Measurements from ENCODE around the gene PLXNC1.

PLXNC1 gene

DNA sequence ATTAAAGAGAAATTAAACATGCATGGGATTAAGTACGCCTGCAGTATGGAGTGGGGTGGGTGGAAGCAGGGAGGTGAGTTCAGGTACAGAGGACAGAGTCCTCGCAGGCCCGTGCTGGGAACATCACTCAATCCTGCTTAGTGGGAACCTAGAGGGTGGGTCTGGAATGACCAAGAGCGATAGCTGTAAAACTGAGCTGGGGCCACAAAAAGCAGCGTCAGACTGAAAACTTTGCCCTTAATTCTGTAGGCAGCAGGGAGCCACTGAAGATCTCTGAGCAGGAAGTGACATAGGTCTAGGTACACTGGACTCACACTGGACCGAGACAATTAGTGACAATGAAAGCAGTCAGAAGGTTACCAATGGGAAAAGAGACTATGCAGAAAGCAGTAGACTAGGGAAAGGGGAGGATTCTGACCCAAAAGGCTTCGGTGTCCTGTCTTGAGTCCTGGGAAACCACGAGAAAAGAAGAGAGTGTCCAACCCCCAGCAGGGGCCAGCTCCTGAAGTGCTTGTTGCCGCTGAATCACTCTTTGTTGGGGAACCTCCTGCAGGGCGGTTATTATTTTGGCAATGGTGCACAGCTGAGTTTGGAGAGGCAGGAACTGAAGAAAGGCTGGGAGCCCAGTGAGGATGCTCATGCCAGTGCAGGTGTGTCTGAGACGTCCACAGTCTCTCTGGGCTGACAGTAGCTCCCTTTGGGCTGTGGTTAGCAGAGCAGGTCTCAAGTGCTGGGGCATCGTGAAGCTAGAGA is 97.4 kb downstream of the PLXNC1 start:
- DNase-seq, result no peak

DNA sequence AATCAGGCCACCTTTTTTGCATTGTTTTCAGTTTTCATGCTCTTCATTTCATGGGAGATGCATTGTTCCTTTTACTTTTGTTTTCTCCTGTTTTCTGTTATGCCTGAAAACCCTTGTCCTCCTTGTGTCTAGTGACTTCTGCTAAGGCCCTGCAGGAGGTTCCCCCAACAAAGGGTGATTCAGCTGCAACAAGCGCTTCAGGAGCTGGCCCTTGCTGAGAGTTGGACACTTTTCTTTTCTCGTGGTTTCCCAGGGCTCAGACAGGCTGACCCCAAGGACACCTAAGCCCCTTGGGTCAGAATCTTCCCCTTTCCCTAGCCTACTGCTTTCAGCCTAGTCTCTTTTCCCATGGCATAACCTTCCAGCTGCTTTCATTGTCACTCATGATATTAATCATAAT is 98.9 kb downstream of the PLXNC1 start:
- DNase-seq, result no peak

DNA sequence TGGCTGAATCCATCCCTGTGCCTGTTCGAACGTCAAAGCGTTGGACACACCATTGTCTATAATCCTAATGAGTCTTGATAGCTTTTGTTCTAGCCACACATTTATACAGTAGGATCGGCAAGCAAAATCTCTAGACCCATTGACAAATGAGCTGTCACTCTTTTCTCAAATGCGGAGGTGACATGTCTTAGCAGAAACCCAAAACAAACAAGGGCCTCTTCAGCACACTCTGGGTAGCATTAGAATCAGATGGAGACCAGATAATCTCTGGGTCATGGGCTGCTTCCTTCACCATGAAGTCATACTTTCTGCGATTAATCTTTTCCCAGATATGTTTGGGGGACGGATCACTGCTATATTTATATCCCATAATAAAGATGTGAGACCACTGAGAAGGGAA is 100.2 kb downstream of the PLXNC1 start:
- no peak for DNase-seq

DNA sequence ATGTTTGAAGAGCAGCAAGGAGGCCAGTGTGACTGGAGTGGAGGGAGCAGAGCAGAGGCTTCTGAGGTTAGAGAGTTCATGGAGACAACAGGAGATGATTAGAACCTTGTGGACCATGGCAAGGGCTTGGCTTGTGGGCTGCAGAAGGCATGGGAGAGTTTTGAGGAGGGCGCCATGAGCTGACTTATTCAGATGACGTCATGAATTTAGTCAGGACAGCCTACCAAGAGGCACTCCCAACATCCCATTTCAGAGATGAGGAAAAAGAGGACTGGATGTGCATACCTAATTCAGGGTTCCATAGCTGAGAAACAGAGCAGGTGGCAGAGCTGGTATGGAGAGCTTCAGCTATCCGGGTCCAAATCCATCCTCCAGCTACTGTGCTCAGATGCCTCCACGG is 101.8 kb downstream of the PLXNC1 start:
- no peak for DNase-seq

DNA sequence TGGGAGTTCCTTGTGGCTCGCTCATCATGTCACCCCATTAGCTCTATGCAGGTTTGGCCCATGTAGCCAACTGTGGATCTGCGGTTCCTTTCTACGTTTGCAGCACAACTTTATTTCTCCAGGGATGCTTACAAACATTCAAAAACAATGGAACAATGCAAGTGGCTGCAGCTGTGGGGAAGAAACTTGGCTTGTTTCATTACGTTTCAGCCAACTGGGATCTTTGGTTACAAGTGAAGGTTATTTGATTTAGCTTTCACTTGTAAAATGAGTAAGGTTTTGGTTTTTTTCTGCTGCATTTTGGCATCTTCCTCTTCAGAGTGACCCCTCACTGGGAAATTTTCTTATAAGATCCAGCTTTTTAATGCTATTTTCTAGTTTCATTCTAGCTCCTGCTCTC is 105.9 kb downstream of the PLXNC1 start:
- DNase-seq, result no peak

DNA sequence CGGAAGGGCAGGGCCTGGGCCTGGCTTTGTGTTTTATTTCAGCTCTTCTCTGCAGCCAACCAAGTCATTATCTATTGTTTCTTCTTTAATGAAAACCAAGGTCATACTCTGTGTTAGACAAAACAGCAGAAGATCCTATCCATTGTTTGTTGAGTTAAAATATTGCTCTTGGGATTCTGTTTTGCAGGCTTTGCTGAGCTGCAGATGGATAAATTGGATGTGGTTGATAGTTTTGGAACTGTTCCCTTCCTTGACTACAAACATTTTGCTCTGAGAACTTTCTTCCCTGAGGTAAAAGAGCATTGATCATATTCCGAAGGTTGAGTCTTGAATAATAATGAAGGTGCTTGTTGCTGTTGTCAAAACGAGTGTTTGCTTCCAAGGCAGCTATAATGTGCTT is 106.6 kb downstream of the PLXNC1 start:
- no peak for DNase-seq

DNA sequence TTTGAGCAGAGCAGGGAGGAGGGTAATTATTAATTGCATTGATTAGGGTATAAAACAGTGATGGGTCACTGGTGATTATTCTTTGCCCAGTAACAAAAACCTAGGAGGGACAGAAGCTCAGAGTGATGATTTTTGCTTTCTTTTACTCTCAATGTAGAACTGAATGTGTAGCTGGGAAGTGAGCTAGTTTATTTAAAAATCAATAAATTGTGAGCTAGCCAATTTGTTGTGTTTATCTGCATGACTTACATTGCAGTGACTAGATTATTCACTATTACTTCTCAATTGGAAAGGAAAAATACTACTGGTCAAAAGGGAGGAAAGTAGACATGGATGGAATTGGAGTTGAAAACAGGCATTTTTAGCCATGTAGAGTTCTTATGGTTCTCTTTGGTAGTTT is 107.1 kb downstream of the PLXNC1 start:
- DNase-seq, result no peak

DNA sequence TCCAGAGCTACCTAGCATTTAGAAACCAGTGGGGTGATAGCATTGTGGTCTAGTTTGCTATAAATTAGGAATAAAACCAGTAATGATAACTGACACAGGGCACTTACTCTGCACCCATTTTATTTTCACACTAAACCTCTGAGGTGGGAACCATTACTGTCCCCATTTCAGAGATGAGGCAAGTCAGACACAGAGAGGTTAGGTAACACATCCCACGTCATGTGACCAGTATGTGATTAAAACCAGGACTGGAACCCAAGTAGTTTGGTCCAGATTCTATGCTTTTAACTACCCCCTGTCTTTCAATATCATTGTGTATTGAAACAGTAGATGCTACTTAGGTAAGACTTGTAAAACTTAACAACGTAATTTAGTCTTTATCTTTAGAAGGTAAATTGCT is 110.2 kb downstream of the PLXNC1 start:
- no peak for DNase-seq

DNA sequence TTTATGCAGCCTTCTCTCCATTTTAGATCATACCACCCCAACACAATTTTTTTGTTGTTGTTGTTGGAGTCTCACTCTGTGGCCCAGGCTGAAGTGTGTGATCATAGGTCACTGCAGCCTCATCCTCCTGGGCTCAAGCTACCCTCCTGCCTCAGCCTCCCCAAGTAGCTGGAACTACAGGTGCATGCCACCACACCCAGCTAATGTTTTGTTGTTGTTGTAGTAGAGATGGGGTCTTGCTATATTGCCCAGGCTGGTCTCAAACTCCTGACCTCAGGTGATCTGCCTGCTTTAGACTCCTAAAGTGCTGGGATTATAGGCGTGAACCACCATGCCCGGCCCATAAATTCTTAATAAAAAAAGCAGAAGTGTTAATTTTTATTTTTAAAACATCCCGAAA is 111.6 kb downstream of the PLXNC1 start:
- no peak for DNase-seq

DNA sequence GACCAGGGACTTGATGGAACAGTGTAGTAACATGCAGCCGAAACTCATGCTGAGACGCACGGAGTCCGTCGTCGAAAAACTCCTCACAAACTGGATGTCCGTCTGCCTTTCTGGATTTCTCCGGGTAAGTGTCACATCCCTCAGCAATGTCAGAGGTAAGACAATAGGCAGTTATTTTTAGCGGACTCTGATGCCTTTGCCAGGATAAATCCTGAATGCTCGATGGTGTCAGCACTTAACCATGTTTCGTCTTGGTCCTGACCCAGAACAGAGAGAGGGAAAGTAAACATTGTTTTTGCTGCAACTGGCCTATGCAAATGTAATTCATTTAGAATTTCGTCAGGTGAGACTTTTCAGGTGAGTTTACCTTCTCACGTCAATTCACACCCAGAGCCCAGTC is 112.3 kb downstream of the PLXNC1 start:
- DNase-seq, result no peak

DNA sequence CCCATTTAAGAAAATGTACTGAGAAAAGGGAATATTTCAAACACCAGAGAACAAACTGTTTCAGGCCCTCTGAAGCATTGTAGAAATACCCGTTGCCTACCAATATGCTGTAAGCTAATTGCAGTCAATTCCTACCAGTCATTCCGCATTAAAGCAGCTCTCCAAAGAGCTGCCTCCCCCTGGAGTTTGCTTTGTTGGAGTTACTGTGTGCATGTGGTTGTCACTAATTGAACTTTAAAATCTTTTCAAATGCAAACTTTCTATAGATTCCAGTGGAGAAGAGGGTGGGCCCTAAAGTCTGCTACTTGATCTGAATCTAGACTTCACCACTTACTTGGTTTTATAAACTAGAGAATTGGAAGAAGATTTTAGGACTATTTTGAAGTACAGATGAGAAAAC is 112.7 kb downstream of the PLXNC1 start:
- DNase-seq, result no peak

DNA sequence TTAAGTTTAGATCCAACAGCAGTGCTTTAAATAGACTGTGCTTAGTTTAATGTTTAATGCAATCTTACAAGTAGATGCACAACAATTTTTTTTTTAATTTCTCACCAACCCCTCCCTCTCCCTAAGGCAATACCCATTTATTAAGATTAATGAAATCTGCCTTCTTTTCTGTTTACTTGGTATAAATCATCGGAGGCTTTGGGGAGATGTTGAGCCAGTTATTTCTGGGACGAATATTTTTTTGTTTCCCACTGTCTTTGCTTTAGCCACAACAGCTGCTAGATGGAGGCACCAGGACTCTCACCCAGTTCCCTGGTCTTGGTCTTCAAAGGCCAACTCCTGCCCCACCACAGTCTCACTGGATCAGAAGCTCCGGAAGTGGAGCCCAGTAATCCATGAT is 113.4 kb downstream of the PLXNC1 start:
- no peak for DNase-seq

DNA sequence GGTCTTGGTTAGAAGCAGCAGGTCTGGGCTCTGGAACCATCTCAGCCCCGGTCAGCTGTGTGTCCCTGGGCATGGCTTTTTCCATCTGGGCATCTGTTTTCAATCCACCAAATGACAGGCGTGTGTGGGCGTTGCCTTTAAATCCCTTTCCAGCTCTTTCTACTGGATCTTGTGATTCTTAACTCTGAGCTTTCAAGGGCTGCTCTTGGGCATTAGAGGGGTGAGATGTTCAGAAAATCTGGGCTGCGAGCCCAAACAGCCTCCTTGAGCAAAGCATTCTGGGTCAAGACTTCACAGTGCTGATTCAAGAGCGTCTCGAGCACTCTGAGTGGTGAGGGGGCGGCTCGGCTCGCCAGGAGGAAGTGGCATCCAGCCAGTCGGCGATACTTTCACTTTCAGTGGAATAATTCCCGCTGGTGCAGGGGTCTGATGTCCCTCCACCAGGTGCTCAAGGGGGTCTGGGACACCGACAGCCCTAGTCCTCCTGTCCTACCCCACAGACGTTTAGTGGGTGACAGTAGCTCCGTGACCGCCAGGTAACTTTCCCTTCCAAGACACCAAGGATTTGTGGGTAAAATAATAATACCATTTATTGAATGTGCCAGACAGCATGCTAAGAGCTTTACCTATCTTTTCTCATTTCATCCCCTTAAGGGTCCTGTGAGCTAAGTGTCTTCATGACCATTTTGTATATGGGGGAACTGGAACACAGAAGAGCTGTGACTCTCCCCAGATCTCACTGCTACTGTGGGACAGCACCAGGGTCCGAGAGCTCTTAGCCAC is 114.0 kb downstream of the PLXNC1 start:
- DNase-seq, result peak; percentile 67

DNA sequence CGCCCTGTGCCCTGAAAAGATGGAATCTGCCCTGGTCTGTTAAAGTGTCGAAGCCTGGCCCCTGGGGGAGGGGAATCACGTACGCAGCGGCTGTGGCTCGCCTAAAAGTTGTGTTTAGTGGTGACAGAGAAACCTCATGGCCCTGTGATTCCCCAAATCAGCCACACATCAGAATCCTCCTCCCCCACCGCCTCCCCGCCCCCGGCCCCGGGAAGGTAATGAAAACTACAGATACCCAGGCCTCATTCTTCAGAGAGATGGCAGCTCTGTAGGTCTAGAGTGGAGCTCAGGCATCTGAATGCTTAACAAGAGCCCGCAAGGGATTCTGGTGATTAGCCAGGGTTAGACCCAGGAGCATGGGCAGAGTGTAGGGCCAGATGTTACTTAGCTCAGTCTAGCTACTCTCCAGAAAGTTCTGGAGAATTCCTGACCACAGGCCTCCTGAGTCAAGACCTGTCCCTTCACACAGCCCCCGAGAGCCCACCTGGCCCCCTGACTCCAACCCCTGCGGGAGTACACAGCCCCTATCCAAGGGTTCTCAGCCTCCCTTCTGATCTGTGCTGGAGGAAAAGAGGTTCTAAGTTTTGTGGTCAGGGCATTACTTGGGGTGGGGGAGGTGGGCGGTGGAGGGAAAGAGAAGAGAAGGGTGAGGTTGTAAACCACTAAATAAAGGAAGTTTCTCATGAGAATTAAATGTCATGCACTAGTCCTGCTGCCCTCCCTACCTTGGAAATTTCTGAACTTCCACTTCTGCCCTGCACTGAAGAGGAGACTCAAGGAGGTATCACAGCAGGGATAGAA is 114.8 kb downstream of the PLXNC1 start:
- DNase-seq, result peak; percentile 54

DNA sequence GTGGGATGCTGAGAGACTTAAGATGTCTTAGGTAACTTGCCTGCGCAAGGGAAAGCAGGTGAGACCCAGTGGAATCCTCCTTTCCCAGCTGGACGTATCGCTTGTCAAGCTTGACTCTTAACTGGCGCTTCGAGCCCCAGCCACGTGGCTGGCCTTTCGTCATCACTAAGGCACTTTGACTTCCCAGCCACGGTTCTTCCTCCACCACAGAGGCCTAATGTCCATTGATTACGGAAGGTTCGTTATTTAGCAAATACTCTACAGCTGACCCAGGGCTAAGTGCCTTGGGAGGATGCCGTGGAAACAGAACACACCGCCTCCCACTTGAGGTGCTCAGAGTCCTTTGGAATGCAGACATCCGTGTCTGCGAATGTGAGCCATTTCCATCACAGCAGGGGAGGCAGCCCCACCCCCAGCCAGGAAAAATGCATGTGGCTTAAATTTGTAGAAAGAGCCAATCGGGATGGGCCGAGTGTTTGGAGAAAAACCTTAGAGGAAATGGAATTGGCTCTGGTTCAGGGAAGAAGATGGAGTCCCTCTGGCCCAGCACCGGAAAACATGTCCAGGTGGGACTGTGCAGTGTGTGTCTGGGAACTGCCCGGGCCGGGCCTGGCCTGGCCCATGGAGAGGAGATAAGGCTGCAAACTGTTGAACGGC is 115.7 kb downstream of the PLXNC1 start:
- no peak for DNase-seq

DNA sequence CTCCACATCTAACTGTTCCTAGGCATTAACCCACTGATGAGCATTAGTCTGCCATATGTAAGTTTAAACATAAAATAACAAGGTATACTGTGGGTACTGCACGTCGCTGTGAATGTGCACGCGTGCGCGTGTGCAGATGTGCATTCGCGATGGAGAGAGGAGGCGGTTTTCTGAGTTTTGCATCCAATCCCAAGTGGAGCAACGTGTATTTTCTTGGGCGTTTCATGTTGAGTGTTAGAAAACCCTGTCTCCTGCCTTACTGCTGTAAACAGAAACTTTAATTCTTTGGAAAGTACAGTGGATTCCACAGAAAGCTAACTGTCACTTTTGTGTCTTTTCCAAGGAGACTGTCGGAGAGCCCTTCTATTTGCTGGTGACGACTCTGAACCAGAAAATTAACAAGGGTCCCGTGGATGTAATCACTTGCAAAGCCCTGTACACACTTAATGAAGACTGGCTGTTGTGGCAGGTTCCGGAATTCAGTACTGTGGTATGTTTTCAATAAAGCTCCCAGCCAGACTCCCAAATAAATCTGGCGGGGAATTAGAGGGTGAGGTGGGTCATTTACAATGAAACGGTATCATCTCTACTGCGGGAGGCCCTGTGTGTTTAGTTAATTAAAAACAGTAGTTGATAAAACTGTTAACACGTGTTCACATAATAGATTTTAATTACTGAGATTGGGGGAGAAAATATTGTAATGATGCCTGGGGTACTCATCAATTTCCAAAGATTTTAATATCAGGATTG is 116.5 kb downstream of the PLXNC1 start:
- DNase-seq, result no peak

DNA sequence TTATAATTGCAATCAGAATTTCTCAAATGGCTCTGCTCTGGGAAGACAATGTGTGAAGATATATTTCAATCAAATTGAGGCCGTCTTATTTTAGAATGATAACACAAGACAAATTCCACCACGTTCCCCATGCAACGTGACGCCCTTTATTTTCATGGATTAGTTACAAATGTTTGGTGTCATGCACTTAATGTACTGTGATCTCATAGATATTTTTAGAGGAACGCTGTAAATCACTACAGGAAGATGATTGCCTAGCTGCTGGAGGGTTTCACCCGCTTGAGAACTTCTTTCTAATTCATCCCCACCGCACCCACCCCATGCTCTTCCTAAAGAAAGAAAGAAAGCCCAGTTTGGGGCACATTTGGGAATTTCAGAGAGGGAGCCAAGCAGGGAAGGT is 117.2 kb downstream of the PLXNC1 start:
- DNase-seq, result no peak

DNA sequence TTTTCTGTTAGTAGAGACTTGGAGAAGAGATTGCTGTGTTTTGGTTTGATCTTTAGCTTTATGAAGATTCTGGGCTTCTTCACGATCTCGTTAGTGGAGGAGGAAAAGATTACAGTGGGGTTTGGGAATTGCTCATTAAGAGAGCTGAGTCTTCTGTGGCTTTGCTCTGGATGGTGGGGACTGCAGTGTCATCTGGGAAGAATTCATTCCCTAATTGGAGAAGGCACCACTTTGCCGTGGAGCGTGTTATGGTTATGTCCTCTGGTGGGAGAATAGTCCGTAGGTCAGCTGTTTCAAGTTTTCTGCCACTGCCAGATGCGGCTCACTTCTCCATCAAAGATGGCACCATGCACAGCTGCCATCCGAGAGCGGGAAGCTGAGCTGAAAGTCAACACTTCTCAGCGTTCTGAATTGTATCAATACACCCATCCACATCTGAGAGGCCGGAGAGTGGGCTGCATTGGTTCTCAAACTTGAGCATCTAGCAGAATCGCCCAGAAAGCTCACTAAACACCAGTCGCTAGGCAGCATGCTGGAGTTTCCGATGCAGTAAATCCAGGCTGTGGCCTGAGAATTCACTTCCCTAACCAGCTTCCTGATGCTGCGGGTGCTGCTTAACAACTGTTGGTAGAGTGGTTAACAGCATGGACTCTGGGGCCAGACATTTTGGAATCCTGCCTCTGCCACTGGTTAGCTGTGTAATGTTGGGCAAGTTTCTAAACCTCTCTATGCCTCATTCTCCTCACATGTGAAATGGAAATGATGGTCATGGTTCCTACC is 117.8 kb downstream of the PLXNC1 start:
- no peak for DNase-seq

DNA sequence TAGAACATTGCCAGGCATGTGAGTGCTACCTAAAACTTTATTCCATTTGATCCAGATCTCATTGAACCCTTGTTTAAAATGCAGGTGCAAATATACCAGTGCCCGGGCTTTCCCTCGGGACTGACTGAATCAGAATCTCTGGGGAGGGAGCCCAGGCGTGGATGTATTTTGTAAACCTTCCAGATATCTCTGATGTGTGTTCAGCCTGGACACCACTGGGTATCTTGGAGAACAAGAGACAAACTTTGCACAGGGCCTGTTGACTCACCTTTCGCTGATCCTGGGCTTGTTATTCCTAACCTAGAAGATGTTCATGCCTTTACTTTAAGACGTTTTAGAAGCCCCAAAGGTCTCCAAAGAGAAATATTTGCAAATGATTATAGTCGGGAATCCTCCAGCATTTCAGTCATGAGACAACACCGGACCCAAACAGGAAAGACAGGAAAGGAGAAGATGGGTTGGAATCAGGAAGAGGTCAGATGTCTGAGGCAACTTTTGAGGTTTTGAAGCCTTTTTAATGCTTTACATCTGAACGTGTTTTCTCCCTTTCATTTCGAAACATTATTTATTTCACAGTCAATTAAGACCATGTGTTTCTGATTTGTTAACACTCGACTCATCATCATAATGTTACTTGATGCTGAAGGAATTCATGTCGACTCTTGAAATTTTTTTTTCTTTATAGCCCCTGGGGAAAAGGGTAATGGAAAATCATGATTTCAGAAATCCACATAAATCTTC is 118.6 kb downstream of the PLXNC1 start:
- no peak for DNase-seq

DNA sequence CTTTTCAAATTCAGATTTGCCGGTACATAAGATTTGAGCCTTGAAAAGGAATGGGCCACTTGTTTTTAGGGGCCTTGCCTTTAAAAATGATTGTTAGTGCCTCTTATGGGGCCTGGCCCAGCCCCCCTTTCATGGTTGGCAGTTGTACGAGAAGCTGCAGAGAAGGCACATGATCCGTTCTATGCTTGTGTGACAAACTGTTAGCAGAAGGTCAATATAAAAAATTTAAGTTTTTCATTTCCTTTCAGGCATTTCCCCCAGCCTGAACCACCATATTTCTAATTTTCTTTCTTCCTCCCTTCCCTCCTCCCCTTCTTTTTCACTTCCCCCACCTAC is 119.1 kb downstream of the PLXNC1 start:
- DNase-seq, result no peak

DNA sequence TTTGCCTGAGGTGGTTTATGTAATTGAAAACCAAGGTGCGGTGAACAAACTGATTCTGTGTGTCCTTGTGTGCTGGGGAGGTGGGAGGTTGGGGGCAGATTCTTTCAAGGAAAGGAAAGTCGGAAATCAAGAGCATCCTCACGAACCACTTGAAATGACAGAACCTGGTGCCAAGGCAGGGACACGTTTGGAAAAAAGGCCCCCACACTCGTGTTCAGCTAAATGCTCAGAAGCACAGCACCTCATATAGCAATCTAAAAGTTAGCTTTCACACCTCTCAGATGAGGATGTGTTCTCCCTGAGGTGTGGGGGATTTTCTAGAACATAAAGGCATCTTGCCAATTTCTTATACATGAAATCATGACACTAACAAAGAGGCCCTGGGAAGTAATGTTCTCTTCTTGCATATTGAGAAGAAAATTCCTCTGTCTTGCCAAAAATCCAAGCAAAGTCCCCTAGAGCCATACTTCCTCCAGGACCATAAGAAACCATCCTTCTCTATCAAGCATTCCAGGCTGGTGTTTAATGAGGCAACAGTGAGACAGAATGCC is 119.6 kb downstream of the PLXNC1 start:
- DNase-seq, result no peak
